Osteoblast (primary cell): ENCODE results near the gene PSMA2. TPM values are rescaled to one million over a fixed set of nuclear protein-coding genes. Genes with fewer than 3 reads are reported as not detected.

ENCODE experiments used
- DNase-seq: peaks from one replicate; pipeline ENCODE4 v3.0.0; 2011; ENCODE audit warnings: low spot score, mixed read lengths; ENCODE audit not compliant: insufficient read length; ENCODE audit errors: missing footprints
- H2AFZ ChIP-seq: 2 replicates; pipeline ENCODE4 v1.6.0; 2011; ENCODE audit warnings: mild to moderate bottlenecking, low read length
- H3K27ac ChIP-seq: 2 replicates; pipeline ENCODE4 v1.5.1; 2011; ENCODE audit warnings: mild to moderate bottlenecking, low read depth, low read length, moderate library complexity
- H3K27me3 ChIP-seq: 2 replicates; pipeline ENCODE4 v1.6.0; 2012; ENCODE audit warnings: mild to moderate bottlenecking, control low read depth, inconsistent platforms, low read length, moderate library complexity; ENCODE audit not compliant: insufficient read depth
- H3K36me3 ChIP-seq: 2 replicates; pipeline ENCODE4 v1.5.1; 2011; ENCODE audit warnings: mild to moderate bottlenecking, low read length, control low read depth, moderate library complexity; ENCODE audit not compliant: insufficient read depth
- H3K4me1 ChIP-seq: 2 replicates; pipeline ENCODE4 v1.5.1; 2011; ENCODE audit warnings: mild to moderate bottlenecking, low read length, control low read depth, moderate library complexity; ENCODE audit not compliant: insufficient read depth
- H3K4me2 ChIP-seq: 2 replicates; pipeline ENCODE4 v1.6.0; 2011; ENCODE audit warnings: mild to moderate bottlenecking, low read length; ENCODE audit not compliant: insufficient read depth
- H3K4me3 ChIP-seq: fragments of 200-600 bp; sonication (generic); 3 replicates; pipeline ENCODE4 v1.5.1; 2012; ENCODE audit warnings: mild to moderate bottlenecking, low read length, inconsistent platforms; ENCODE audit not compliant: insufficient read depth
- H3K79me2 ChIP-seq: 2 replicates; pipeline ENCODE4 v1.6.0; 2012; ENCODE audit warnings: mild to moderate bottlenecking, low read length, control low read depth, inconsistent platforms; ENCODE audit not compliant: insufficient read depth
- H3K9me3 ChIP-seq: 2 replicates; pipeline ENCODE4 v1.5.1; 2011; ENCODE audit warnings: low read depth, low read length, control low read depth
- H4K20me1 ChIP-seq: 2 replicates; pipeline ENCODE4 v1.6.0; 2012; ENCODE audit warnings: mild to moderate bottlenecking, low read length, control low read depth; ENCODE audit not compliant: insufficient read depth
- CTCF ChIP-seq: IDR thresholded peaks from 2 replicates; pipeline ENCODE4 v1.5.1; 2011; ENCODE audit warnings: mild to moderate bottlenecking, low read depth, low read length, moderate library complexity; ENCODE audit errors: extremely low read depth
- total RNA-seq: library from RNA; depleted of rRNA; stranded (reverse); fragments of >200 nt; gene quantifications from 2 replicates; pipeline ENCODE4 v1.2.3, GENCODE V29; 2012

Gene PSMA2
- total RNA-seq, 1 donor, result 50.3 TPM

- no peak for DNase-seq
Measured at GRCh38 chr7:42928754-42929153, 3.2 kb downstream of the PSMA2 start.

GRCh38 chr7:42926204-42926603 is 5.8 kb downstream of the PSMA2 start:
- peaks cover 52% of the 10 kb centered on the region for H3K79me2 ChIP-seq
- H3K4me2 ChIP-seq, result no peak overlapping the region
- DNase-seq, result no peak
- no peak for TF ChIP-seq CTCF
- H3K4me1 ChIP-seq, result peaks cover 13% of the 10 kb centered on the region
- no peaks in the 10 kb centered on the region for H3K9me3 ChIP-seq
- no peak overlapping the region for H2AFZ ChIP-seq
- peaks cover 57% of the 10 kb centered on the region for H3K36me3 ChIP-seq
- no peaks in the 10 kb centered on the region for H3K27me3 ChIP-seq
- H4K20me1 ChIP-seq, result peaks cover 38% of the 10 kb centered on the region
- H3K27ac ChIP-seq, result no peak overlapping the region
- H3K4me3 ChIP-seq, result no peak overlapping the region

More at GRCh38 chr7:42928754-42929153, 3.2 kb downstream of the PSMA2 start:
- Histone ChIP-seq H3K36me3 (peaks cover 36% of the 10 kb centered on the region), H3K27ac (no peak overlapping the region), H3K9me3 (no peaks in the 10 kb centered on the region), H4K20me1 (peaks cover 45% of the 10 kb centered on the region), H2AFZ (no peak overlapping the region), H3K4me1 (peaks cover 20% of the 10 kb centered on the region), H3K4me2 (no peak overlapping the region), H3K27me3 (no peaks in the 10 kb centered on the region), H3K79me2 (peaks cover 73% of the 10 kb centered on the region), H3K4me3 (no peak overlapping the region)
- TF ChIP-seq CTCF, result no peak

- TF ChIP-seq CTCF, result no peak
- no peak overlapping the region for H3K4me2 ChIP-seq
- H3K79me2 ChIP-seq, result peaks cover 47% of the 10 kb centered on the region
Measured at GRCh38 chr7:42925630-42926029, 6.3 kb downstream of the PSMA2 start.

GRCh38 chr7:42924223-42924838 is 7.6 kb downstream of the PSMA2 start:
- TF ChIP-seq CTCF, result no peak
- no peaks in the 10 kb centered on the region for H3K27me3 ChIP-seq
- peaks cover 23% of the 10 kb centered on the region for H4K20me1 ChIP-seq
- no peak overlapping the region for H3K4me2 ChIP-seq
- no peak for DNase-seq
- H3K36me3 ChIP-seq, result peaks cover 70% of the 10 kb centered on the region
- H3K27ac ChIP-seq, result no peak overlapping the region
- H2AFZ ChIP-seq, result no peak overlapping the region
- H3K4me3 ChIP-seq, result no peak overlapping the region
- peaks cover 2% of the 10 kb centered on the region for H3K4me1 ChIP-seq
- H3K9me3 ChIP-seq, result no peaks in the 10 kb centered on the region
- peaks cover 34% of the 10 kb centered on the region for H3K79me2 ChIP-seq

More at GRCh38 chr7:42925630-42926029, 6.3 kb downstream of the PSMA2 start:
- no peak overlapping the region for H2AFZ ChIP-seq
- H4K20me1 ChIP-seq, result peaks cover 35% of the 10 kb centered on the region
- H3K27ac ChIP-seq, result no peak overlapping the region
- H3K4me1 ChIP-seq, result peaks cover 11% of the 10 kb centered on the region
- peaks cover 61% of the 10 kb centered on the region for H3K36me3 ChIP-seq
- no peak for DNase-seq
- no peaks in the 10 kb centered on the region for H3K27me3 ChIP-seq
- no peak overlapping the region for H3K4me3 ChIP-seq
- no peaks in the 10 kb centered on the region for H3K9me3 ChIP-seq
